ENCODE results near the gene LENEP.
"Not testable (repeated sequence)": the region's sequence is repeated elsewhere in the genome, so short reads cannot be mapped to it uniquely, and the experiment has no call there.

The LENEP gene

DNA sequence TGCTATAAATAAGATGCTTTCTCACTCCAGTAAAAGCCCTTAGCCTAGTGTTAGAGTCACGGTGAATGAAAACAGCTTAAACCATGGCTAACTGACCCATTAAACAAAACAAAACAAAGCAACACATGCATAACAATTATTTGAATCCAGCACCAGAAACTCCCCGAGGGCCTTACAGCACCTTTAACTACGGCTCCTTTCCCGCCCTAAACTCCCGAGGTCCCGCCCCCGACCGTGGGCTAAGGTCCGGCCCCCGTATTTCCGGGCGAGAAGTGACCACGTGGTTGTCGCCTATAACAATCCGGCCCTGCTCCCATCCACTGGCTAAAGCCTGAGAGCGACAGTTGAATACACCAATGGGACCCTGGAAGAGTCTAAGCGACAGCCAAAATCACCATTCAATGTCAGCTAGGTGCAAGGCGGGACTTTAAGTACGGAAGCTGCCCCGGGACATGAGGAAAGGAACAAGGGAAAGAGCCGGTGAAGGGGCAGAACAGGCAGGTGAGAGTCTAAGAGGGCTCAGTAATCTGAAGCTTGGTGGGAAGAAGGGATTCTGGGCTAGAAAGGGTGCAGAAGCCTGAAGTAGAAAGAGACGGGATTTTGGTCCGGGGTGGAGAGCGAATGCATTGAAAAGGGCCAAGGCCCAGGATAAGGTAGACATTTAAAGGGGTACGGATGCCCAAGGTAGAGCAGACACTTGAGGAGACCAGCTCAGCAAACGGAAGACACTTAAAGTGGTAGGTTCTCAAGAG lies 10.3 kb upstream of the LENEP start, which contains the start of gene FLAD1:
Gene FLAD1 (plus strand): TSS at position 448 of the 752 bp plus-strand sequence. CDS start 351 bp downstream, outside the sequence.
- TF ChIP-seq, protein P1, sequence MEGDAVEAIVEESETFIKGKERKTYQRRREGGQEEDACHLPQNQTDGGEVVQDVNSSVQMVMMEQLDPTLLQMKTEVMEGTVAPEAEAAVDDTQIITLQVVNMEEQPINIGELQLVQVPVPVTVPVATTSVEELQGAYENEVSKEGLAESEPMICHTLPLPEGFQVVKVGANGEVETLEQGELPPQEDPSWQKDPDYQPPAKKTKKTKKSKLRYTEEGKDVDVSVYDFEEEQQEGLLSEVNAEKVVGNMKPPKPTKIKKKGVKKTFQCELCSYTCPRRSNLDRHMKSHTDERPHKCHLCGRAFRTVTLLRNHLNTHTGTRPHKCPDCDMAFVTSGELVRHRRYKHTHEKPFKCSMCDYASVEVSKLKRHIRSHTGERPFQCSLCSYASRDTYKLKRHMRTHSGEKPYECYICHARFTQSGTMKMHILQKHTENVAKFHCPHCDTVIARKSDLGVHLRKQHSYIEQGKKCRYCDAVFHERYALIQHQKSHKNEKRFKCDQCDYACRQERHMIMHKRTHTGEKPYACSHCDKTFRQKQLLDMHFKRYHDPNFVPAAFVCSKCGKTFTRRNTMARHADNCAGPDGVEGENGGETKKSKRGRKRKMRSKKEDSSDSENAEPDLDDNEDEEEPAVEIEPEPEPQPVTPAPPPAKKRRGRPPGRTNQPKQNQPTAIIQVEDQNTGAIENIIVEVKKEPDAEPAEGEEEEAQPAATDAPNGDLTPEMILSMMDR (conservative IDR thresholded peaks at IDR 0.05), result no peak
- no peak for TF ChIP-seq ZFX (IDR thresholded peaks at IDR 0.05)
- H3K27ac ChIP-seq, result peak within 1 kb of the TSS; percentile 82

DNA sequence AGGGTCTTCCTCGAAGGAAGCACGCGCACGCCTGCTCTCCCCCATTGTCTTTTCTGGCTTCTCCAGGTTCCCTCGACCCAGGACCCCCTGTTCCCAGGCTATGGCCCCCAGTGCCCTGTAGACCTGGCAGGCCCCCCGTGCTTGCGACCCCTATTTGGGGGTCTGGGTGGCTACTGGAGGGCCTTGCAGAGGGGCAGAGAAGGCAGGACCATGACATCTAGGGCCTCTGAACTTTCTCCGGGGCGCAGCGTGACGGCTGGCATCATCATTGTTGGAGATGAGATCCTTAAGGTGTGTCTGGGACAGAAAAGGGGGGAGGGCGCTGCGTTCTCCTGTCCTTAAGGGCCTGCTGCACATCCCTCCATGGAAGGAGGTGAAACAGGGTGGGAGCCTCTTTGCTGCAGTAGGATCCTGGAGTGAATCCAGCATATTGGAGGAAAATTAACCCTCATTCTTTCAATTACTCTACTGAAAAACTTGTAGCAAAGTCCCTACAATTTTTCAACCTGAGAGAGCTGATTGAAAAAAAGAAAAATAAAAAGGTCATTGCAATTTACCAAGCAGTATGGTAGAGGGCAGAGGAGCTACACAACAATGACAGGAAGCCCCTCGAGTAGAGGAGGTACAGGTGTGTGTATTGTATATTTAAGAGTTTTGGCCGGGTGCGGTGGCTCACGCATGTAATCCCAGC lies 9.5 kb upstream of the LENEP start:
- no peak for TF ChIP-seq ZFX (IDR thresholded peaks at IDR 0.05)
- peak overlapping the region; percentile 82 for H3K27ac ChIP-seq

DNA sequence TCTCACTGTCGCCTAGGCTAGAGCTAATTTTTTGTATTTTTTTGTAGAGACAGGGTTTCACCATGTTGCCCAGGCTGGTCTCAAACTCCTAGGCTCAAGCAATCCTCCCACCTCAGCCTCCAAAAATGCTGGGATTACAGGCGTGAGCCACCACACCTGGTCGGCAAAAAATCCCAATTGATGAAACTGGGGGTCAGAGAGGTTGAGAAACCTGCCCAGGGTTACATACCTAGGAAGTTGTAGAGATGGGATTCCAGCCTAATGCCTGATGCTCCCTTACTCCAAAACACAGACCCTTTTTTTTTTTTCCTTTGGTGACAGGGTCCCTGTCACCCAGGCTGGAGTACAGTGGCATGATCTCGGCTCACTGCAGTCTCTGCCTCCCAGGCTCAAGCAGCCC lies 6.7 kb upstream of the LENEP start:
- H3K27ac ChIP-seq, result not testable (repeated sequence)

DNA sequence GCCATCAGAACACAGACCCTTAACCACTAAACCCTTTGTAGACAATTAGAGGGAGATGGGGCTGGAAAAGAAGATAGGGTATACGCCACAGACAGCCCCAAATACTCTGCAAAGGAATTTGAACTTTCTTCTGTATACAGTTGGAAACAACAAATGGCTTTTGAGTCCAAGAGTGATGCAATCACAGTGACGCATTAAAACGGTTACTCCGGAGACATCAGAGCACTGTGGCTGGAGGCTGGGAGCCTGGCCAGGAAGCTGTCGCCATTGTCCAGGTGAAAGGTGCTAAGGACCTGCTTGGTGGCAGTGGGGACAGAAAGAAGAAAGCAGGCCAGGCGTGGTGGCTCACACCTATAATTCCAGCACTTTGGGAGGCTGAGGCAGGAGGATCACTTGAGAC lies 6.1 kb upstream of the LENEP start:
- H3K27ac ChIP-seq, result no peak overlapping the region
- TF ChIP-seq, protein P1 (conservative IDR thresholded peaks at IDR 0.05), result no peak
- TF ChIP-seq ZFX (IDR thresholded peaks at IDR 0.05), result no peak

DNA sequence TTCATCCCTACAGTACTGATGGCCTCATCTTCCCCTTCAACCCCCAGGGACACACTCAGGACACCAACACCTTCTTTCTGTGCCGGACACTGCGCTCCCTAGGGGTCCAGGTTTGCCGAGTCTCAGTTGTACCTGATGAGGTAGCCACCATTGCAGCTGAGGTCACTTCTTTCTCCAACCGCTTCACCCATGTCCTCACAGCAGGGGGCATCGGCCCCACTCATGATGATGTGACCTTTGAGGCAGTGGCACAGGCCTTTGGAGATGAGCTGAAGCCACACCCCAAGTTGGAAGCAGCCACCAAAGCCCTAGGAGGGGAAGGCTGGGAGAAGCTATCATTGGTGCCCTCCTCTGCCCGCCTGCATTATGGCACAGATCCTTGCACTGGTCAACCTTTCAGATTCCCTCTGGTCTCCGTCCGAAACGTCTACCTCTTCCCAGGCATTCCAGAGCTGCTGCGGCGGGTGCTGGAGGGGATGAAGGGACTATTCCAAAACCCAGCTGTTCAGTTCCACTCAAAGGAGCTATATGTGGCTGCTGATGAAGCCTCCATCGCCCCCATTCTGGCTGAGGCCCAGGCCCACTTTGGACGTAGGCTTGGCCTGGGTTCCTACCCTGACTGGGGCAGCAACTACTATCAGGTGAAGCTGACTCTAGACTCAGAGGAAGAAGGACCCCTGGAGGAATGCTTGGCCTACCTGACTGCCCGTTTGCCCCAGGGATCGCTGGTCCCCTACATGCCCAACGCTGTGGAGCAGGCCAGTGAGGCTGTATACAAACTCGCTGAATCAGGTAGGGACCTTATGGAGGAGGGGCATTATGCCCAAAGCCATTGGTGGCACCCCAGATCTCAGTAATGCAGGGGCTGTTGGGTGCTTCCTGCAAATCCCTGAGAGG lies 5.1 kb upstream of the LENEP start:
- no peak overlapping the region for H3K27ac ChIP-seq
- TF ChIP-seq, protein P1 (conservative IDR thresholded peaks at IDR 0.05), result no peak
- TF ChIP-seq ZFX (IDR thresholded peaks at IDR 0.05), result no peak

DNA sequence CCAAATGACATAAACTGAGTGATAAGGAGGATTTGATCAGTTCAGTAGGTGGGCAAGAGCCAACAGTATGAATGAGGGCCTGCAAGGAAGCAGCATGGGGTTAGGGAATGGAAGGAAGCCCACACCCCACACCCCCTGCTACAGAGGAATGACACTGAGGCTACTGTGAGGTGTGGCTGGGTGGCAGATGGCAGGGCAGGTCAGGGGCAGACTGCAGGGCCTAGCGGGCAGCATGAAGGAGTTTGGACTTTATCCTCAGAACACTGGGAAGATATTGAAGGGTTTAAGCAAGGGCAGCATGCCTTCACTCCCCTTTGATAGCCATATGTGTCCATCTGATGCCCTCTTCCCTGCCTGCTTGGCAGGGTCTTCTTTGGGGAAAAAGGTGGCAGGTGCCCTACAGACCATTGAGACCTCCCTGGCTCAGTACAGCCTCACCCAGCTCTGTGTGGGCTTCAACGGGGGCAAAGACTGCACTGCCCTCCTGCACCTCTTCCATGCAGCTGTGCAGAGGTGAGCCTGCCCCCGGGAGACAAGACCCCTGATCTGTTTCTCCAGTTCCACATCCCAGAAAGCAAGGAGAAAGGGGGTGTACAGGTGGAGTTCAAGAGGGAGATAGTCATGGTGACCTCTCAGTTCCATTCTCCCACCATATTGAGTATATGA lies 4.1 kb upstream of the LENEP start:
- H3K27ac ChIP-seq, result no peak overlapping the region
- no peak for TF ChIP-seq ZFX (IDR thresholded peaks at IDR 0.05)
- TF ChIP-seq, protein P1 (conservative IDR thresholded peaks at IDR 0.05), result no peak

DNA sequence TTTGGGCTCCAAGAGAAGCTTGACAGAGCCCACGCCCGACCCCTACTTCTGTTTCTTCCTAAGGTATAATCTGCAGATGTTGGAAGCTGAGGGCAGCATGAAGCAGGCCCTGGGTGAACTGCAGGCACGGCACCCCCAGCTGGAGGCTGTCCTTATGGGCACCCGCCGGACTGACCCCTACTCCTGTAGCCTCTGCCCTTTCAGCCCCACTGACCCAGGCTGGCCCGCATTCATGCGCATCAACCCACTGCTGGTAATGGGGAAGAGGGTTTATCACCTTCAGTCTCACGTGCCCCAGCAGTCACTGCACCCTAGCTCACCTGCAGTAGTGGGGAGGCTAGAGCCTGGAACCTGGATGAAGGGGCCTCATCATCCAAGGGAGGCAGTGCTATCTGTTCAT lies 3.1 kb upstream of the LENEP start:
- TF ChIP-seq, protein P1 (conservative IDR thresholded peaks at IDR 0.05), result no peak

More for the DNA sequence above, 3.1 kb upstream of the LENEP start:
- no peak overlapping the region for H3K27ac ChIP-seq

Data from C4-2B (cell line).